GM18867 (cell line): ENCODE results near the gene GRID1.

Experiments used
- ATAC-seq: cut with Tn5 transposase; IDR thresholded peaks from one replicate; pipeline ENCODE4 v1.9.1; 2021; ENCODE audit warnings: mild to moderate bottlenecking, moderate library complexity; ENCODE audit not compliant: unreplicated experiment

GRID1 gene

DNA sequence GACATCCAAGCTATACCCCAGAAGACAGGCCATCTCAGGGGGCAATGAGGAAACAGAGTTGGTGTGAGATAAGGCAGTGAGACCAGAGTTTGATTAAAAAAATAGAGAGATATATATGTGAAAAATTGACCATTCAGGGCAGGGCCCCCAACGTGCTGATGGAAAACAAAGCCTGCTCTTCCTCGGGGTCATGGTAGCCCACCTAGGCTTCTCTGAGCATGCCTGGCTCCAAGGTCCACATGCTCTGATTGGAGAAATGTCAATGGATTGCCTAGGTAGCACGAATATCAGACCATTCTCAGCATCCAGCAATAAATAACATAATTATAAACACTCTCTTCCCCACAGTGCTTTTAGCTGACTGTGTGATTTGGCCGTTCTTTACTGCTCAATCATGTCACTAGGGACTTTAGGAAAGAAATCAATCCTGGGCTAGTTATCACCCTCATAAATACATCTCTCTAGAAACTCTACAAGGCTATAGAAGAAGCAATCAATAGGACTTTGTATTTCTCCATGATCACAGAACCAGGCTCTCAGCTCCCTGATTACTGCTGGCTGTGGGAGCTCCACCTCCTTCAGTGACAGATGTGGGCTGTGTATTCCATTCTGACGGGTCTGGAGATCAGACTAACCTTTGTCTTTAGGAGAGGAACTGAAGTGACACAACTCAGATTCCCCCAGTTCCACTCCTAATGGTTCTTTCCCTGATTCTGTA is 766.4 kb downstream of the GRID1 start:
- no peak for ATAC-seq

DNA sequence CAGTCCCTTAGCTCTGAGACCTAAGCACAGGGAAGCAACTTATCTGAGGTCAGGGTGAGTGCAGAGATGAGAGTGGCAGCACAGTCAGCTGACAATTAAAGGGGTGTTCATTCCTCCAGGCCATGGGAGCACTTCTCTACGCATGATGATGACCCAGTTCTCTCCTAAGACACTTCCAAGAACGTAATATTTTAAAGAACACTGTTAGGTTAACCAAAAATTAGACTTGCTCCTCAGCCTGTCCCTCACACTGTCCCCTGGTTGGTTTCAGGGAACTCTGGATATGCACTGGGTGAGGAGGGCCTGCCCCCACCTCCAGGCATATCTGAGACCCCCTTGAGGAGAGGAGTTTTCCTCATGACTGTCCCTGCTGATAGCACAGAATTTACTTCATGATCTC is 767.5 kb downstream of the GRID1 start:
- ATAC-seq = no peak

DNA sequence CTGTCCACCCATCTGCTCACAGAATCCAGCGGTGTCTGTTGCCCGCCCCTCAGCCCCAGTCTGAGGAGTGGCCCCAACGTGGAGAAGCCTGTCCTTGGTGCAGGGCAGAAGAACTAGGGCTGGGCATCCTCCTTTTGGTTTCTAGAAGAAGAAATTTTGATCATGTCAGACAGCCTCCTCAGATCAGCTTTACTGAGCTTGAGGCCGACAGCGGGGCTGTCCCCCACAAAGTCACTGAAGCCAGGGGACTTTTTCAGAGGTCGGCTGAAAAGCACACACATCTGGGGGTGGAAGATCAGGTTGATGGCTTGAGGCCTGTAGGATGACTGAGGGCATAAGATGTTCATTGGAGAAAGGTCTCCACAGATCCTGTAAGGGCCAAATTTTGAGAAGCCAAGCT is 767.9 kb downstream of the GRID1 start:
- ATAC-seq = peak; percentile 38

DNA sequence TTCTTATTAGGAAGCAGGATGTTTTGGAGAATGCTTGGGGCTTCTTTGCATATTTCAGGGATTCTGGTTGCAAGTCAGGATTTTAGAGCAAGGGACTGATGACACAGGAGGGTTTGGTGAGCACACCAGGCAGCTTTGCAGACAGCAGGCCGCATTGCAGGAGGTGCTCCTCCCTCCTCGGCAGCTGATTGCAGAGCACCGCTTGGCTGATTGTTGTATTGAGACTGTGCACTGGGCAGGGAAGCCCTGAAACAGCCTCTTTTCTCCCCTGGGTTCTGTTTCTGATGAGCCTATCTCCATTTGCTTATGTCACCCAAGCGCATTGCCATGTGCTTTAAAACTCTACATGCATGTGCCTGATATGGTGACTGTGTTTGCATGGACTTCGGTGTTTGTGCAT is 769.6 kb downstream of the GRID1 start:
- ATAC-seq = no peak

DNA sequence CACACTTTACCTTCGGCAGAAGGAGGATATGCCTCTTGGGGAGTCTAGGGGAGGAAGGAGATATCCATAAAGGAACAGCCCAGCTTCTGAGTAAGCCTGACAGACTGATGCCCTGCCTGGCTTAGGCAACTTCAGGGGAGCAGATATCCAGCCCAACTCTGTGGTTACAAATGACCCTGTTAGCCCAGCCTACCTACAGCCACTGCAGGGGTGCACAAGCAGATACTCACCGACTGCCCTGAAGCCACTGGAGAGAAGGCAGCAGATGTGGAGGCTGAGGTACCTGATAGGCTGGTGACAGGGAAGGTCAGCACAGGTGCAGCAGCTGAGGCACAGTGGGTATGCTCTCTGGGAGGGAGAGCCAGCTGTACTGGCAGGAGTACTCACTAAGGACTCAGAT is 770.2 kb downstream of the GRID1 start:
- ATAC-seq = no peak

DNA sequence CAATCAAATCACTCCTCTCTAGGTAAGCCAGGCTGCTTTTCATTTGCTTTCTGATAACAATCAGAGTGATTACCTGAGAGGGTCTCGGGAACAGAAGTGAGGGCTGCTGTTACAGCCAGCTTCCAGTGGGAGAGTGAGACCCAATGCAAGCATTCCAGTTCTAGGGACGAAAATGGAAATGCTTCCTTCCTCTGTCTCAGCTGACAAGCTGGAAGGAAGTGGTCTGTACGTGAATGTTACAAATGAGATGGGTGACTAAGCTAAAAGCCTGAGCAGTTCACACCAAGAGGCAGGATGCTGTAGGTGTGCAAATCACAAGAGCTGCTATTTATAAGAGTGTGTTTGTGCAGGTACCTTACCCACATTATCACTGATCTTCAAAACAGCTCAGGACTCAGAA is 772.4 kb downstream of the GRID1 start:
- ATAC-seq = peak; percentile 45

DNA sequence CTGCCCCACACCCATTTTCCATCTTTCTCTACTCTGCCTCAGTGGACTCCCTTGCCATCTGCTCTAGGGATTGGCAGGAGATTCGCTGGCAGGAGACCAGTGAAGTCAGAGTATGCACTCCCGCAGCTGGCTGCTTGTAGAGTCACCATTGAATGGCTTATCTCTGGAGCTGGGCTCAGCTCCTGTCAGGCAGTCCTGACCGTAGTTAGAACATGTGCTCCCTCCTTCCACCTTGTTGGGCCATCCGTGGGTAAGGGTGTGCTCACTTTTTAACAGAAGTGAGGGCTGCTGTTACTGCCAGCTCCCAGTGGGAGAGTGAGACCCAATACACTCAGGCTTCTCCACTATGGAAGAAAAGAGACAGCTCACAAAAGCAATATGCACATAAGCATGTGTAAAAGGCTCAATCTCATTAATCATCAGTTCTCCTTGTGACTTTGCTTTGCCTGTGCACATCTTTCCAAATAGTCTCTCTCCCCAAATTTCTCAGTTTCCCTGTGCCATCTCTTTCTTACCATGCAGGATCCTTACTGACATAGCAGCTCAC is 773.3 kb downstream of the GRID1 start:
- ATAC-seq = no peak

DNA sequence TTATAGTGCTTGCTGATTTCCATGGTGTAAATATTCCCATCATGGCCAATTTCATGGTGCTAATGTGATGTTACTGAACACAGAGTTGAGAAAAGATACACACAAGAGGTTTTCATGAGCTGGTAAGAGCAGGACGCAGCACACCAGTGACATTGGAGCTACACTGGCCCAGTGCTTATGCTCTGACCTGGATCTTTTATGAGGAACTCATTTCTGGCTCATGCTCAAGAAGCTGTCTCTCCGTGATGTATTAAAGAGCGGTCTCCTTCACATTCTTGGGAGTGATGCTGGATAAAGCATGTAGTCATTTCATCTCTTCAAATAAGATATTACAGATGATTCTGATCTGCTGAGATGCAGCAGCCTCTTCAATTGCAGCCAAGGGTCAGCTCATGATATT is 785.2 kb downstream of the GRID1 start:
- ATAC-seq = no peak

DNA sequence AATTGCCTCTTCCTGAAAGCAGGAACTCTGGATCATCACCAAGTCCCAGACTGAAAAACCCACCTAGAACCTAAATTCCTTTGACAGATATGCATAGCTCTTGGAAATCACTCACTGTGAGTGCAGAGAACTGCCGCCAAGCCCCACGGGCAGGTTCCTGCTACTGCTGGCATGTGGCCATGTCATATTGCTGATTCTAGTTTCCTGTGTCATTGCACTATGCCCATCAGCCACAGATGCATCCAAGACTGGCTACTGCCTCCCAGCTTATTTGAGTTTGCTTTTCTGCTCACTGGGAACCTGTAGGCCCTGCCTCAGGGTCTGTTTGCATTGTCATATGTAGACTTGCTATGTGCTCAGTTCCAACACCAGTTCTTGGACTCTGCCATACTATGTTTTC is 786.0 kb downstream of the GRID1 start:
- ATAC-seq = no peak

DNA sequence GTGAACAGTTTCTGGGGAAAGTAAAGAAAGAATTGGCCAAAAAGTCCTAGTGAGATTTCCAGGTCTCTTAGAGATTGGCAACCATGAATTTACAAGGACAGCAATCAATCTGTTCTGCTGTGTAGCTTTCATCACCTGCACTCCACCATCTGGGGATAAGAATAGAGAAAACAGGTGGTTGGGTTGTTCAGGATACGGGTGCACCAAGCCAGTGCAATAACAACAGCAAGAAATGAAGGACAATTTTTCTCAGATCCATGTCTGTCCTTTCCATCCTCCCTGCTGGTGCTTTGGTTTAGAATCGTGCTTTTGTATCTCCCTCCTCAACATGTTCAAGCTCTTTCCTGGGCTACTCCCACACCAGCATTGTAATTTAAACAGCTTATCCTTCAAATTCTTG is 787.7 kb downstream of the GRID1 start:
- ATAC-seq = no peak

DNA sequence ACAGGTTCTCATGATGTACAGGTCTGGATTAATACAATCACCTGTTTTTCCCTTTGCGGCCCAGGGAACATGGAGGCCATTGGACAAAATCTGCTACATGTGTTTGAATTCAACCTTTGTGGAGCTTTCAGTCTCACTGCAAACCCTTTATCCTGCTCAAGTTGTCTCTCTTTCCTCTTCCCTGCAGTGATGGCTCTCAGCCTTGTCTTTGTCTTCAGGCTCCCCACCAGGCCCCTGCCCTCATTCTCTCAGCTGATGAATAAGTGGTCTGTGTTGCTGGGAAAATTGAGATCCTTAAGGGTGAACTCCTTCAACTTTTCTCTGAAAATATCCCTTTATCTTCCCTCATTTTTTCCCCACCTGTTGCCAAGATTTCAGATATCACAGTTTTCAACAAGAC is 791.2 kb downstream of the GRID1 start:
- ATAC-seq = no peak

DNA sequence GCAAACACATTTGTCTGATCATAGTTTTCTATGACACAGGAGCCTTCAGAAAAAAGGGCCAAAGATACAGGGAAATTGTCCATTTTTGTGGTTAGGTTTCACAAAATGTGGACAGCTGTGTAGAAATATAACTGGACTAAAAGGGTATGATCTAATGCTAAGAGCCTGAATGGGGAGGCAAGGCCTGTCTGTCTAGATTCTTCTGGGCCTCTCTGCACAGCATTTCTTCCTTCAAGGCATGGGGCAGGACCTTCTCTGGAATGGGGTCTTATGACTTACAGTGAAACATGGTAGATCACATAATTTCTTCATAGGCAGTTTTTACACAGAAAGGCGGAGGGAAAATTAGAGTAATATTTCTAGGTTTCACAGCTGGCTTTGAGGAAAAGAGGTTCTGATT is 795.7 kb downstream of the GRID1 start:
- ATAC-seq = no peak

DNA sequence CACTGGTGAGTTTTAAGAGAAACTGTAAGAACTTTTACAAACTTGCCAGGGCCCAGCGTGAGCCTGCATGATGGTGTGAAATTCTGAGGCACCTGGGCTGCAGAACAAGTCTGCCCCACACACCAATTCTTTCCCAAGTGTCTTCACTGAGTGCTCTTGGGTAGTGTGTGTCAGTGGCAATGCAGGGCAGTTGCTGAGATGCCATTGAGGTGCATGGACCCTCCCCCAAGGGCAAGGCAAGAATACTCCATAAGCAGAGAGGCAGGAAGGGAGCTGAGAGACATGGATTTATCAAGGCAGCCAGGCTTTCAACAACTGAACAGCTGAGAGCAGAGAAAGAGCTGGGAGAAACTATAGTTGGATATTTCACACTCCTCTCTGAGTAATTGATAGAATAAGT is 801.2 kb downstream of the GRID1 start:
- ATAC-seq = no peak

DNA sequence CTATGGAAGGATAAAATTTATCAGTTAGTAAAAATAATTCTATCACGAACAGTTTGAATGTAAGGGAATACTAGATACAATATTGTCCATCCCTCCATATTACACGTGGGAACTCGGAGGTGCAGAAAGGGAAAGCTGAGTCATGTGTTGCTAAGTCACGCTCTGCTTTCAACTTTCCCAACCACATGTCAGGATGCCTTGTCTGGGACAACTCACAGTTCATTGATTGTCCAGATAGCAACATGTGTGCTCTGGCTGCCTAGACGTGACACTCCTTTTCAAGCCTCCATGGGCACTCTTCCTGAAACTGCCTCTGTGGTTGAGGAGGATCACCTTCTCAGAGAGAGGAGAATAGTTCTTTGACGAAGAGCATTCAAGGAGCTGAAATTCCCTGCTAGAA is 808.1 kb downstream of the GRID1 start:
- ATAC-seq = no peak

DNA sequence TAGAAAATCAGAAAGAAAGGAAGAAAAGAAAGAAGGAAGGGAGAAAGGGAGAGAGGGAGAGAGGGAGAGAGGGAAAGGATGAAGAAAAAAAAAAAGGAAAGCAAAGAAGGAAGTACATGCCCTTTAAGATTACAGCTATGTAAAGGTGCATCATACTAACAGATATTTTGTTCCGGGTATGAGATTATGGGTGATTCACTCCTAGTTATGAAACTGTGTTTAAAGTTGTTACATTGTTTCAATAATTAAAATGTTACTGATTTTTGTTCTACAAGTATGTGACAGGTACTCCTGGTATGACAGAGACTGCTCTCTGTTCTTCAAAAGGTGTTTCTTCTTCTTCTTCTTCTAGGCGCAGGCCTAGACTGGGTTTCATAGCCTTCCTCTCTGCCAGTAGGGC is 808.9 kb downstream of the GRID1 start:
- no peak for ATAC-seq

DNA sequence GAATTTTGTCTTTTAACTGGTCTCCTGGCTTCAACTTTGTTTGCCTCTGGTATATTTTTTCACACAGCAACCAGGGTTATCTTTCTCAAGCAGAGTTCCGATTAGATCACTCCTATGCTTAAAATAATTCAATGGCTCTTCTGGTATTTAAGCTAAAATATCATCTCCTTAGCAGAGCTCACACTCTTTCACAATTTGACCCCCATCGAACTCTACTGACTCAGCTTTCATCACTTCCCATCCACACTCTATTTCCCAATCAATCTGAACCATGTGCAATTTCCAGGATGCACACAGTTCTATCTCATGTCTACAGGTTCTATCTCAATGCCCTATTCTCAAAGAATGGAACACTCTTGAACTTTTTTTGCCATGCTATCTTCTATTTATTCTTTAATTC is 809.5 kb downstream of the GRID1 start:
- ATAC-seq = no peak
